T-cell (primary cell): ENCODE measurements around the gene PNPLA8. TPM values are rescaled to one million over a fixed set of nuclear protein-coding genes. Genes with fewer than 3 reads are reported as not detected.

Source experiments
- ATAC-seq, 4 experiments: fragments of 200-7000 bp in 3 of 4; fragments of 150-1000 bp in 1 of 4; cut with Tn5 transposase; replicated peaks in 1 of 4; 1 replicate in 3 of 4; 2 replicates in 1 of 4; pipeline ENCODE4 v1.10.0; 2021; ENCODE audit warnings: moderate library complexity in 3 of 4, mild to moderate bottlenecking in 2 of 4, moderate number of reproducible peaks in 1 of 4
- CTCF ChIA-PET, 2 donors: fragments of 300-600 bp; sonication (Branson Sonifier 250); formaldehyde crosslinking; loops; one replicate each; lab custom pipeline; 2022; ENCODE audit warnings: antibody characterized with exemption in 2 of 2; lab: Charles Lee
- POLR2A ChIA-PET, 2 donors: fragments of 300-600 bp; sonication (Branson Sonifier 250); formaldehyde crosslinking; loops; one replicate each; lab custom pipeline; 2022; ENCODE audit warnings: antibody characterized with exemption in 2 of 2; lab: Charles Lee
- DNase-seq, 35 experiments: peaks; one replicate each; pipeline versions ENCODE4 v3.0.0 to v3.0.0-alpha.2; 2013 to 2023
- H3K27ac ChIP-seq: one replicate; pipeline ENCODE4 v1.5.1; 2013; ENCODE audit warnings: low read length
- H3K27me3 ChIP-seq, 2 experiments: replicated peaks in 1 of 2; 1 replicate in 1 of 2; 2 replicates in 1 of 2; pipeline versions ENCODE4 v1.6.1 to v1.7.0; 2013; ENCODE audit warnings: low read length in 1 of 2, mixed read lengths in 1 of 2; ENCODE audit not compliant: control insufficient read depth in 2 of 2, insufficient read depth in 2 of 2; ENCODE audit errors: extremely low read depth in 1 of 2
- H3K36me3 ChIP-seq, 2 donors: 1 replicate in 1 of 2; 2 replicates in 1 of 2; pipeline versions ENCODE4 v1.6.1 to v1.7.0; 2013; ENCODE audit warnings: low read length in 1 of 2; ENCODE audit not compliant: control insufficient read depth in 2 of 2, insufficient read depth in 1 of 2; ENCODE audit errors: extremely low read depth in 1 of 2
- H3K4me1 ChIP-seq, 2 experiments: 1 replicate in 1 of 2; 2 replicates in 1 of 2; pipeline versions ENCODE4 v1.6.1 to v1.7.0; 2013; ENCODE audit warnings: low read length in 2 of 2, mixed read lengths in 1 of 2; ENCODE audit not compliant: insufficient read depth in 2 of 2, control insufficient read depth in 1 of 2; ENCODE audit errors: extremely low read depth in 1 of 2
- H3K4me3 ChIP-seq, 2 donors: 1 replicate in 1 of 2; 2 replicates in 1 of 2; pipeline versions ENCODE4 v1.5.1 to v1.7.0; 2013; ENCODE audit warnings: mild to moderate bottlenecking in 2 of 2, low read length in 1 of 2, moderate library complexity in 1 of 2; ENCODE audit not compliant: control insufficient read depth in 1 of 2; ENCODE audit errors: extremely low read depth in 1 of 2
- H3K9me3 ChIP-seq: 2 replicates; pipeline ENCODE4 v1.7.0; 2013
- H3K27ac Mint-ChIP-seq, 2 donors: one replicate each; pipeline ENCODE4 v1.8.0; 2020 to 2021; ENCODE audit warnings: mild to moderate bottlenecking in 2 of 2, mixed read lengths in 2 of 2
- H3K27me3 Mint-ChIP-seq, 2 donors: one replicate each; pipeline ENCODE4 v1.8.0; 2021 to 2022; ENCODE audit warnings: mixed read lengths in 2 of 2
- H3K36me3 Mint-ChIP-seq: one replicate; pipeline ENCODE4 v1.8.0; 2021; ENCODE audit warnings: mixed read lengths
- H3K4me1 Mint-ChIP-seq, 3 donors: one replicate each; pipeline ENCODE4 v1.8.0; 2020 to 2022; ENCODE audit warnings: mixed read lengths in 3 of 3, mild to moderate bottlenecking in 1 of 3
- H3K4me3 Mint-ChIP-seq, 3 donors: one replicate each; pipeline ENCODE4 v1.8.0; 2020 to 2022; ENCODE audit warnings: mild to moderate bottlenecking in 3 of 3, mixed read lengths in 3 of 3, moderate library complexity in 3 of 3
- H3K9me3 Mint-ChIP-seq, 3 donors: one replicate each; pipeline ENCODE4 v1.8.0; 2020 to 2022; ENCODE audit warnings: mixed read lengths in 3 of 3
- WGBS: methylation state at CpG from one replicate; pipeline ENCODE4 v1.1.5; 2013; ENCODE audit warnings: missing lambda C conversion rate; ENCODE audit not compliant: insufficient coverage; 5-methylcytosine and 5-hydroxymethylcytosine counted together
- total RNA-seq, 35 experiments: library from RNA in 6 of 35; stranded (reverse) in 6 of 35; fragments of 120-200 nt in 1 of 35; gene quantifications; one replicate each; pipeline versions ENCODE4 v1.2.1 to v1.2.4 and lab custom pipeline; 2013 to 2026

The PNPLA8 gene
- total RNA-seq, 5 donors from 2014 or later (not counting 1 experiment from before 2014, with no cell fraction given) = 17.8 to 55.5 (median 21.8) TPM

GRCh38 chr7:108528183-108528712 is 2.3 kb upstream of the PNPLA8 start:
- 98% methylated on average over 4 of the region's 6 CpGs for WGBS
- CTCF ChIA-PET = no interaction called here
- peak overlapping the region in 2 of 3 donors; percentile 25 to 29 for H3K4me3 Mint-ChIP-seq

GRCh38 chr7:108526768-108527017 is 758 bp upstream of the PNPLA8 start:
- peak overlapping the region; percentile 91 to 96 (median 95) for H3K4me3 Mint-ChIP-seq
- ChIA-PET POLR2A (interaction anchor here (0.8 to 3.6 kb wide), 6 partner anchors 11 to 47 kb away, joined by 3 to 56 read pairs (median 8); partner anchors contain the start of genes DNAJB9 (in 2 of the 2) and THAP5 (in 2 of the 2)), CTCF (interaction anchor here (0.6 to 3.2 kb wide), 4 partner anchors 14 to 74 kb away, joined by 3 to 10 read pairs (median 6); partner anchors contain the start of genes DNAJB9 (in 1 of the 2) and THAP5 (in 1 of the 2))
- Histone ChIP-seq H3K27me3 (no peaks in the 10 kb centered on the region), H3K4me3 (peak overlapping the region; percentile 90 to 96), H3K4me1 (peaks cover 19% of the 10 kb centered on the region in 2 experiments), H3K36me3 (no peaks in the 10 kb centered on the region), H3K27ac (peak overlapping the region; percentile 99), H3K9me3 (no peaks in the 10 kb centered on the region)
- H3K27ac Mint-ChIP-seq = peak overlapping the region; percentile 96 to 98
- no CpG with 5 or more reads among the region's 3 CpGs for WGBS
- H3K36me3 Mint-ChIP-seq = peaks cover under 1% of the 10 kb centered on the region
- H3K4me1 Mint-ChIP-seq = peaks cover 33 to 39% (median 36%) of the 10 kb centered on the region in 3 donors
- no peak for ATAC-seq
- no peak for DNase-seq
- no peaks in the 10 kb centered on the region for H3K9me3 Mint-ChIP-seq
- no peaks in the 10 kb centered on the region for H3K27me3 Mint-ChIP-seq

More at GRCh38 chr7:108528183-108528712, 2.3 kb upstream of the PNPLA8 start:
- no peak overlapping the region for H3K4me3 ChIP-seq
- peaks cover 22 to 25% (median 24%) of the 10 kb centered on the region in 3 donors for H3K4me1 Mint-ChIP-seq
- peaks cover 0 to 7% of the 10 kb centered on the region in 2 donors for H3K27me3 Mint-ChIP-seq
- DNase-seq = no peak
- no peaks in the 10 kb centered on the region for H3K36me3 ChIP-seq
- ATAC-seq = no peak
- peaks cover 16 to 17% of the 10 kb centered on the region in 2 experiments for H3K4me1 ChIP-seq
- H3K27me3 ChIP-seq = no peaks in the 10 kb centered on the region
- H3K9me3 Mint-ChIP-seq = no peaks in the 10 kb centered on the region
- no peaks in the 10 kb centered on the region for H3K36me3 Mint-ChIP-seq
- POLR2A ChIA-PET = interaction anchor here in 1 of 2 donors (0.8 kb wide), 1 partner anchor 41 kb away, joined by 5 read pairs; the partner anchor contains the start of genes DNAJB9 and THAP5
- no peaks in the 10 kb centered on the region for H3K9me3 ChIP-seq
- H3K27ac ChIP-seq = no peak overlapping the region
- H3K27ac Mint-ChIP-seq = no peak overlapping the region

GRCh38 chr7:108525327-108525984 is 479 bp downstream of the PNPLA8 start:
- ChIA-PET POLR2A (interaction anchor here (0.6 to 3.6 kb wide), 15 partner anchors 10 to 49 kb away, joined by 3 to 56 read pairs (median 5); partner anchors contain the start of genes DNAJB9 (in 2 of the 2) and THAP5 (in 2 of the 2)), CTCF (interaction anchor here (0.5 to 3.2 kb wide), 7 partner anchors 23 to 57 kb away, joined by 3 to 10 read pairs (median 4); partner anchors contain the start of genes DNAJB9 (in 1 of the 2) and THAP5 (in 1 of the 2))
- Histone ChIP-seq H3K4me3 (peak overlapping the region; percentile 90 to 96), H3K27ac (peak overlapping the region; percentile 99), H3K9me3 (no peaks in the 10 kb centered on the region), H3K27me3 (no peaks in the 10 kb centered on the region), H3K36me3 (no peaks in the 10 kb centered on the region), H3K4me1 (peaks cover 19% of the 10 kb centered on the region in 2 experiments)
- no peaks in the 10 kb centered on the region for H3K9me3 Mint-ChIP-seq
- peaks cover 43 to 48% (median 46%) of the 10 kb centered on the region in 3 donors for H3K4me1 Mint-ChIP-seq
- ATAC-seq (peak; percentile 26 to 44 (median 34)), DNase-seq (no peak)
- WGBS = 0% methylated on average over 20 of the region's 22 CpGs
- peak overlapping the region; percentile 91 to 96 (median 95) for H3K4me3 Mint-ChIP-seq
- peaks cover 10% of the 10 kb centered on the region for H3K36me3 Mint-ChIP-seq
- no peaks in the 10 kb centered on the region for H3K27me3 Mint-ChIP-seq
- H3K27ac Mint-ChIP-seq = peak overlapping the region; percentile 96 to 98

DNA sequence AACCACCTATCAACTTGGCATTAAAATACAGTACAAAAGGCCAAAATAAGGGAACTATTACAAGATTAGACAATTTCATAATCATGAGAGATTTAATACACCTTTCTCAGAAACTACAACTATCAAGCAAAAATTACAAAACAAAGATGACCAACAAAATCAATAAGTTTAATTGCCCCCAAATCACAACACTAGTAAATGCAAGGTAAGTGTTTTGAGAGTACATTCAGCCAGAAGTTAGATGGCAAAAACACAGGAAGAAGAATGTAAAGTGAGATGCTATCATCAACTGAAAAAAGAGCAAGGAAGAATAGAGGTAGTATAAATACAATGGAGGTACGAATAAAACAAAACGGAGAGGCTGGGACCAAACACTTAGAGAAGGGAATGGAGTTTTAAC is 3.2 kb downstream of the PNPLA8 start:
- no peaks in the 10 kb centered on the region for H3K27me3 Mint-ChIP-seq
- Histone ChIP-seq H3K27ac (no peak overlapping the region), H3K4me3 (no peak overlapping the region), H3K27me3 (no peaks in the 10 kb centered on the region), H3K4me1 (peaks cover 19% of the 10 kb centered on the region in 2 experiments), H3K9me3 (no peaks in the 10 kb centered on the region), H3K36me3 (peaks cover 0 to 14% of the 10 kb centered on the region in 2 donors)
- no peak for DNase-seq
- H3K4me1 Mint-ChIP-seq = peaks cover 62 to 63% (median 62%) of the 10 kb centered on the region in 3 donors
- H3K27ac Mint-ChIP-seq = peak overlapping the region in 1 of 2 donors; percentile 49
- ATAC-seq = no peak
- ChIA-PET POLR2A (interaction anchor here (1.3 to 1.8 kb wide), 3 partner anchors 8 to 52 kb away, joined by 3 to 5 read pairs (median 4); no protein-coding TSS in a partner anchor), CTCF (interaction anchor here in 1 of 2 donors (1.0 kb wide), 1 partner anchor 26 kb away, joined by 3 read pairs; no protein-coding TSS in a partner anchor)
- WGBS = 55% methylated on average over 2 of the region's 2 CpGs
- H3K36me3 Mint-ChIP-seq = peaks cover 34% of the 10 kb centered on the region
- no peaks in the 10 kb centered on the region for H3K9me3 Mint-ChIP-seq
- peak overlapping the region; percentile 0 to 15 (median 4) for H3K4me3 Mint-ChIP-seq

DNA sequence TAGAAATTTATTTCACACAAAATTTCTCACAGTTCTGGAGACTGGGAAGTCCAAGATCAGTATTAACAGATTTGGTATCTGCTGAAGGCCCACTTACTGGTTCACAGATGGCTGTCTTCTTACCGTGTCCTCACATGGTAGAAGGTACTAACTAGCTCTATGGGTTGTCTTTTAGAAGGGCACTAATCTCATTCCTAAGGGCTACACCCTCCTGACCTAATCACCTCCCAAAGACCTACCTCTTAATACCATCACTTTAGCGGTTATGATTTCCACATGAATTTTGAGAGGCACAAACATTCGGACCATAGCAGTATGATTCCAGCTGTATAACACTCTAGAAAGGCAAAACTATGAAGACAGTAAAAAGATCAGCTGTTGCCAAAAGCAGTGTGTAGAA is 8.0 kb downstream of the PNPLA8 start:
- peaks cover 50 to 61% (median 51%) of the 10 kb centered on the region in 3 donors for H3K4me1 Mint-ChIP-seq
- no peak overlapping the region for H3K4me3 Mint-ChIP-seq
- POLR2A ChIA-PET = interaction anchor here in 1 of 2 donors (0.7 to 1.6 kb wide), 2 partner anchors 16 to 52 kb away, joined by 3 to 11 read pairs; partner anchors contain the start of genes DNAJB9 and THAP5

DNA sequence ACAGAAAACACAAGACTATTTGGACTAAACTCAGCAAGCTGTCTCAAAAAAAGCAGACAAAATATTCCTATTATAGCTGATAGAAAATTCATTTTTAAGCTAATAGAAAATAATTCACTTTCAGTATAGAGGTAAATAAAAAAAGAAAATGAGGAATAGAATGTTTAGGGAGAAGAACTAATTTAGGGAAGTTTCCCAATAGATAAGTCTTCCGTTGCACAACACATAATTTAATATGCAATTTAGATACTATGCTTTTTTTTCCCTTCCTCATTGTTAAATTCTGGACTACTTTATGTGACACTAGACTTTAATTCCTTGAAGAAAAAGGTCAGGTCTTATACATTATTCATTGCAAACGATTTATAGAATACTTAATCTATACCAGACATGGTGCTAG is 10.3 kb downstream of the PNPLA8 start:
- Mint-ChIP-seq H3K27me3 (no peaks in the 10 kb centered on the region), H3K27ac (no peak overlapping the region), H3K4me1 (peaks cover 32 to 51% (median 37%) of the 10 kb centered on the region in 3 donors), H3K36me3 (peaks cover 67% of the 10 kb centered on the region), H3K4me3 (no peak overlapping the region), H3K9me3 (no peaks in the 10 kb centered on the region)
- no peak overlapping the region for H3K27ac ChIP-seq
- ATAC-seq = no peak
- H3K27me3 ChIP-seq = no peaks in the 10 kb centered on the region
- no peaks in the 10 kb centered on the region for H3K4me1 ChIP-seq
- H3K9me3 ChIP-seq = no peaks in the 10 kb centered on the region
- H3K4me3 ChIP-seq = no peak overlapping the region
- ChIA-PET CTCF (interaction anchor here in 1 of 2 donors (1.2 kb wide), 1 partner anchor 20 kb away, joined by 3 read pairs; no protein-coding TSS in a partner anchor), POLR2A (interaction anchor here in 1 of 2 donors (0.6 to 0.9 kb wide), 4 partner anchors 8 to 61 kb away, joined by 3 to 7 read pairs (median 4); partner anchors contain the start of gene PNPLA8)
- no peak for DNase-seq
- WGBS = no CpG with 5 or more reads among the region's 2 CpGs
- peaks cover 5 to 34% of the 10 kb centered on the region in 2 donors for H3K36me3 ChIP-seq

More for the DNA sequence above, 8.0 kb downstream of the PNPLA8 start:
- Mint-ChIP-seq H3K27me3 (no peaks in the 10 kb centered on the region), H3K9me3 (no peaks in the 10 kb centered on the region), H3K27ac (no peak overlapping the region), H3K36me3 (peaks cover 63% of the 10 kb centered on the region)
- CTCF ChIA-PET = interaction anchor here (0.6 to 1.5 kb wide), 2 partner anchors 20 to 52 kb away, joined by 3 to 5 read pairs; no protein-coding TSS in a partner anchor
- Histone ChIP-seq H3K36me3 (peaks cover 0 to 34% of the 10 kb centered on the region in 2 donors), H3K27ac (no peak overlapping the region), H3K9me3 (no peaks in the 10 kb centered on the region), H3K4me1 (peaks cover 0 to under 1% of the 10 kb centered on the region in 2 experiments), H3K4me3 (no peak overlapping the region), H3K27me3 (no peaks in the 10 kb centered on the region)
- ATAC-seq = no peak
- 100% methylated on average over 2 of the region's 3 CpGs for WGBS
- no peak for DNase-seq
